Measurements from ENCODE around the gene CSF3.
"Not testable (repeated sequence)": the region's sequence is repeated elsewhere in the genome, so short reads cannot be mapped to it uniquely, and the experiment has no call there.

Gene CSF3

DNA sequence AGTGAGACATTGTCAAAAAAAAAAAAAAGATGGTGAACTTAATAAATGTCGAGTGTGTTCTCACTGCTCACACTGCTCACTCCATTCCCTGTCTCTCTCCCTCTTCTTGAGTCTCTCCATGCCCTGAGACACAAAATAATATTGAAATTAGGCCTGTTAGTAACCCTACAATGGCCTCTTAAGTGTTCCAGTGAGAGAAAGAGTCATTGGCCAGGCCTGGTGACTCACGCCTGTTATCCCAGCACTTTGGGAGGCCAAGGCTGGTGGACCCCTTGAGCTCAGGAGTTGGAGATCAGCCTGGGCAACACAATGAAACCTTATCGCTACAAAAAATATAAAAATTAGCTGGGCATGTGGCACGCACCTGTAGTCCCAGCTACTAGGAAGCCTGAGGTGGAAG, 16.2 kb upstream of the CSF3 start:
- no peak for DNase-seq

DNA sequence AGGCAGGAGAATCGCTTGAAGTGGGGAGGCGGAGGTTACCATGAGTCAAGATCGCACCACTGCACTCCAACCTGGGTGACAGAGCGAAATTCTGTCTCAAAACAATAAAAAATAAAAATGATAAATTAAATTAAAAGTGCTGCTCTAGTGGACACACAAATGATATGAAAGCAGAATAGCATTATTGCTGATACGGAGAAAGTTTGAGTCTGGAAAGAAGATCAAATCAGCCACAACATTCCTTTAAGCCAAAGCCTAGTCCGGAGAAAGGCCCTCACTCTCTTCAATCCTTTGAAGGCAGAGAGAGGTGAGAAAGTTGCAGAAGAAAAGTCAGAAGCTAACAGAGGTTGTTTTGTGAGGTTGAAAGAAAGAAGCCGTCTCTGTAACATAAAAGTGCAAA, 15.1 kb upstream of the CSF3 start:
- DNase-seq, result no peak

DNA sequence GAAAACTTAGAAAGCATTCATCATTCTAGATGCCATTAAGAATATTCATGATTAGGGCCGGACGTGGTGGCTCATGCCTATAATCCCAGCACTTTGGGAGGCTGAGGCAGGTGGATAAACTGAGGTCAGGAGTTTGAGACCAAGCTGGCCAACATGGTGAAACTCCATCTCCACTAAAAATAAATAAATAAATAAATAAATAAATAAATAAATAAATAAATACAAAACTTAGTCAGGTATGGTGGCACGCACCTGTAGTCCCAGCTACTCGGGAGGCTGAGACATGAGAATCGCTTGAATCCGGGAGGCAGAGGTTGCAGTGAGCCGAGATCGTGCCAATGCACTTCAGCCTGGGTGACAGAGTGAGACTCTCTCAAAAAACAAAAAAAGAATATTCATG, 13.9 kb upstream of the CSF3 start:
- DNase-seq, result not testable (repeated sequence)

DNA sequence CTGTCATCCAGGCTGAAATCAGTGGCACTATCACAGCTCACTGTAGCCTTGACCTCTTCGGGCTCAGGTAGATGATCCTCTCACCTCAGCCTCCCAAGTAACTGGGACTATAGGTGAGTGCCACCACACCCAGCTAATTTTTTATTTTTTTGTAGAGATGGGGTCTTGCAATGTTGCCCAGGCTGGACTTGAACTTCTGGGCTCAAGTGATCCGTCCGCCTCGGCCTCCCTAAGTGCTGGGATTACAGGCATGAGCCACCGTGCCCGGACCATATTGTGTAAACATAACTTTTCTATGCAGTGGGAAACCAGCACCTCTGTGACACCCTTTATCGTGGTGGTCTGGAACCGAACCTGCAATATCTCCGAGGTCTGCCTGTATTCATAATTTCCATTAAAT, 11.2 kb upstream of the CSF3 start:
- DNase-seq, result no peak

DNA sequence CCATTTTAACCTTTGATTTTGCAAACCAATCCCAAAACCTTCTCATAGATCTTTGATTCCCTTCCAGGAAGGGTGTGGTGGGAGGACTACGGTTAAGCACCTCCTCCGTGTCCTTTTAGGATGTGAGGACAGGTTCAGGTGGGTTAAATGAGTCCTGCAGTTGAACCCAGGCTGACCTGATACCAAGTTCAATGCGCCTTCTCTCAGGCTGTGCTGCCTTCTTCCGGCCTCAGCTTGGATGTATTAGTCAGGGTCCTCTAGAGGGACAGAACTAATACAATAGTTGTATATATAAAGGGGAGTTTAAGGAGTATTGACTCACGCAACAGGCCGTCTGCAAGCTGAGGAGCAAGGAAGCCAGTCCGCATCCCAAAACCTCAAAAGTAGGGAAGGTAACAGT, 10.5 kb upstream of the CSF3 start:
- DNase-seq, result no peak

DNA sequence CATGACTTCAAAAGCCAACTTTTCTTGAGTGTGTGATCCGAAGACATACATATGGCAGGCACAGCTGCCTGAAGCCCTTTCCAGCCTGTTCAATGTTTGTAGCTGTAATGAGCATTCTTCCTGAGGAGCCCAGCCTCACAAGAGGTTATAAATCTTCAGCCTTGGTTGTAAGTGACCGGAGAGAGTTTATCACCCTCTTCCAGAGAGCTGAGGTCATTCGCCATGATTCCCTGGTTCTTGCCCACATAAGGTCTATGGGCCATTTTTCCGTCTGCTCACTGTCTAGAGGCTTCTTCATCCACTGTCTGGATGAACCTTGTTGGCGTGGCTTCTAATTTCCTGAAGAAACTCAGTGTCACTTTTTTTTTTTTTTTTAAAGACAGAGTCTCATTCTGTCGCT, 9.7 kb upstream of the CSF3 start:
- DNase-seq, result no peak

DNA sequence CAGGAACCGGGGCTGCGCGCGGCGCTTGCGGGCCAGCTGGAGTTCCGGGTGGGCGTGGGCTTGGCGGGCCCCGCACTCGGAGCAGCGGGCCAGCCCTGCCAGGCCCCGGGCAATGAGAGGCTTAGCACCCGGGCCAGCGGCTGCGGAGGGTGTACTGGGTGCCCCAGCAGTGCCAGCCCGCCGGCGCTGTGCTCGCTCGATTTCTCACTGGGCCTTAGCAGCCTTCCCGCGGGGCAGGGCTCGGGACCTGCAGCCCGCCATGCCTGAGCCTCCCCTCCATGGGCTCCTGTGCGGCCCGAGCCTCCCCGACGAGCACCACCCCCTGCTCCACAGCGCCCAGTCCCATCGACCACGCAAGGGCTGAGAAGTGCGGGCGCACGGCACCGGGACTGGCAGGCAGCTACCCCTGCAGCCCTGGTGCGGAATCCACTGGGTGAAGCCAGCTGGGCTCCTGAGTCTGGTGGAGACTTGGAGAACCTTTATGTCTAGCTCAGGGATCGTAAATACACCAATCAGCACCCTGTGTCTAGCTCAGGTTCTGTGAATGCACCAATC, 4.2 kb upstream of the CSF3 start:
- not testable (repeated sequence) for DNase-seq

DNA sequence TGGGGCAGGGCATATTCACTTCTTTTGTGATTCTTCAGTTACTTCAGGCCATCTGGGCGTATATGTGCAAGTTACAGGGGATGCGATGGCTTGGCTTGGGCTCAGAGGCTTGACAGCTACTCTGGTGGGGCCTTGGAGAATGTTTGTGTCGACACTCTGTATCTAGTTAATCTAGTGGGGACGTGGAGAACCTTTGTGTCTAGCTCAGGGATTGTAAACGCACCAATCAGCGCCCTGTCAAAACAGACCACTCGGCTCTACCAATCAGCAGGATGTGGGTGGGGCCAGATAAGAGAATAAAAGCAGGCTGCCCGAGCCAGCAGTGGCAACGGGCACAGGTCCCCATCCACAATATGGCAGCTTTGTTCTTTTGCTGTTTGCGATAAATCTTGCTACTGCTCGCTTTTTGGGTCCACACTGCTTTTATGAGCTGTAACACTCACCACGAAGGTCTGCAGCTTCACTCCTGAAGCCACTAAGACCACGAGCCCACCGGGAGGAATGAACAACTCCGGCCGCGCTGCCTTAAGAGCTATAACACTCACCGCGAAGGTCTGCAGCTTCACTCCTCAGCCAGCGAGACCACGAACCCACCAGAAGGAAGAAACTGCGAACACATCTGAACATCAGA, 3.1 kb upstream of the CSF3 start:
- DNase-seq, result not testable (repeated sequence)

DNA sequence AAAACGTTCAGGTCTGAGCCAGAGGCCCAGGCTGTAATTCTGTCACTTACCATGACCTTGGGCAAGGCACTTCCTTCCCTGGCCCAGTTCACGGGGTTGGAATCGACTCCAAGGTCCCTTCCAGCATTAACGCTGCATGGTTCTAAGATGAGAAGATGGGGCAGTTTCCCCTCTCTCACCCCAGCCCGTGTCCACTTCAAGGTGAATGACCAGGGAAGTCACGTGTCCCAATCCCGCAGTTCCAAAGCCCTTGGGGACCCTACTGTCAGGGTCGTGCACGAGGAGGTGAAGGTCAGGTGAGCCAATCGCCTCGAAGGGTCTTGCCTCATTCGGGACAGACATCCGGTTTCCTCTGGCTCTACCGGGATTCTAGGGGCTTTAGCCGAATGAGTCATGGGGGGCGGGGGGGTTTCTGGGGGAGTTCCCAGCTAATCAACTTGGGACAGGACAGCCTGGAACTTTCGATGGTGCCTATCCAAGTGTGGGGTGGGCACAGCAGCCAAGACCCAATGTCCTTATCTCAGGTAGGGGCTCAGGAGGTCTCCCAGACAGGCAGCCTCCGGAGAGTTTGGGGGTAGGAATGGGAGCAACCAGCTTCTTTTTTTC, 762 bp upstream of the CSF3 start:
- DNase-seq, result no peak

DNA sequence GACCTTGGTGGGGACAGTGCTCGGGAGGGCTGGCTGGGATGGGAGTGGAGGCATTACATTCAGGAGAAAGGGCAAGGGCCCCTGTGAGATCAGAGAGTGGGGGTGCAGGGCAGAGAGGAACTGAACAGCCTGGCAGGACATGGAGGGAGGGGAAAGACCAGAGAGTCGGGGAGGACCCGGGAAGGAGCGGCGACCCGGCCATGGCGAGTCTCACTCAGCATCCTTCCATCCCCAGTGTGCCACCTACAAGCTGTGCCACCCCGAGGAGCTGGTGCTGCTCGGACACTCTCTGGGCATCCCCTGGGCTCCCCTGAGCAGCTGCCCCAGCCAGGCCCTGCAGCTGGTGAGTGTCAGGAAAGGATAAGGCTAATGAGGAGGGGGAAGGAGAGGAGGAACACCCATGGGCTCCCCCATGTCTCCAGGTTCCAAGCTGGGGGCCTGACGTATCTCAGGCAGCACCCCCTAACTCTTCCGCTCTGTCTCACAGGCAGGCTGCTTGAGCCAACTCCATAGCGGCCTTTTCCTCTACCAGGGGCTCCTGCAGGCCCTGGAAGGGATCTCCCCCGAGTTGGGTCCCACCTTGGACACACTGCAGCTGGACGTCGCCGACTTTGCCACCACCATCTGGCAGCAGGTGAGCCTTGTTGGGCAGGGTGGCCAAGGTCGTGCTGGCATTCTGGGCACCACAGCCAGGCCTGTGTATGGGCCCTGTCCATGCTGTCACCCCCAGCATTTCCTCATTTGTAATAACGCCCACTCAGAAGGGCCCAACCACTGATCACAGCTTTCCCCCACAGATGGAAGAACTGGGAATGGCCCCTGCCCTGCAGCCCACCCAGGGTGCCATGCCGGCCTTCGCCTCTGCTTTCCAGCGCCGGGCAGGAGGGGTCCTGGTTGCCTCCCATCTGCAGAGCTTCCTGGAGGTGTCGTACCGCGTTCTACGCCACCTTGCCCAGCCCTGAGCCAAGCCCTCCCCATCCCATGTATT, 1.1 kb downstream of the CSF3 start:
- no peak for DNase-seq

DNA sequence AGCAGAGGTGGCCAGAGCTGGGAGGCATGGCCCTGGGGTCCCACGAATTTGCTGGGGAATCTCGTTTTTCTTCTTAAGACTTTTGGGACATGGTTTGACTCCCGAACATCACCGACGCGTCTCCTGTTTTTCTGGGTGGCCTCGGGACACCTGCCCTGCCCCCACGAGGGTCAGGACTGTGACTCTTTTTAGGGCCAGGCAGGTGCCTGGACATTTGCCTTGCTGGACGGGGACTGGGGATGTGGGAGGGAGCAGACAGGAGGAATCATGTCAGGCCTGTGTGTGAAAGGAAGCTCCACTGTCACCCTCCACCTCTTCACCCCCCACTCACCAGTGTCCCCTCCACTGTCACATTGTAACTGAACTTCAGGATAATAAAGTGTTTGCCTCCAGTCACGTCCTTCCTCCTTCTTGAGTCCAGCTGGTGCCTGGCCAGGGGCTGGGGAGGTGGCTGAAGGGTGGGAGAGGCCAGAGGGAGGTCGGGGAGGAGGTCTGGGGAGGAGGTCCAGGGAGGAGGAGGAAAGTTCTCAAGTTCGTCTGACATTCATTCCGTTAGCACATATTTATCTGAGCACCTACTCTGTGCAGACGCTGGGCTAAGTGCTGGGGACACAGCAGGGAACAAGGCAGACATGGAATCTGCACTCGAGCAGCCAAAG, 2.3 kb downstream of the CSF3 start:
- DNase-seq, result no peak

DNA sequence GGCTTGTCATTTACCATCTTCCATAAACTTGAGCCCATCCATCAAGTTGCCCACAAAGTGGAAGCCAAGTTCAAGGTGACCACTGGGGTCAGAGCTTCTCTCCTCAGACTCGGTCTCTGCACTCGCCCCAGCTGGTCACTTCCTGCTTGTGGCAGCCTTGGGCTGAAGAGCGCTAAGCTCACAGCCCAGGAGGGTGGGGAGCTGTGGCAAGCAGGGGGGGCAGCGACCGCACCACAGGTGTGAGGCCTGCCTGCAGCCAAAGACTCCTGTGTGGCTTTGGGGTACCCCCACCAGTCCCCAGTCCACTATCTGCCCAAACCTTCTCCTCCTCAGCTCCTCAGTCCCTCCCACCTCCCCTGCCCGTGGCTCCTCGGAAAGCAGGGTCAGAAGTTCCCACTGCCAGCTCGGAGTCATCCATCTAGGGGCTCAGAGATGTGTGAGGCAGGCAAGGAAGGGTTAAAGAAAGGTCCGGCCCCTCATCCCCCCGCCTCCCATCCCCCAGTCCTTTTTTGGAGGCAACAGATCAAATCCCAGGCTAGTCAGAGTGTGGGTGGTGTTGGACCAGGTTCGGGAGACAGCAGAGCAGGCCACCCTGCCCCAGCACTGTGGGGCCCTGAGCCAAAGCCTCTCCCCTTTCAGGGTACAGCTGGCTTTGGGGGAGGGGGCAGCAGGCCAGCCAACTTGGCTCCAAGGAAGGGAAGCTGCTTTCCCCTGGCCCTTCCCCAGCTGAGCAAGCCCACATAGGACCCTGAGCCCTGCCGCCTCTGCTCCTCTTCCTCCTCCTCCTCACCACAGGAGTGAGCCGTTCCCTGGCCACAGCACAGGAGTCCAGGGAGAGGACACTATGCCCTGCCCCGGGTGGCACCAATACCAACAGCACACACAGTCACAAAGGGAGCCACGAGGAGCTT, 3.2 kb downstream of the CSF3 start:
- DNase-seq, result no peak

DNA sequence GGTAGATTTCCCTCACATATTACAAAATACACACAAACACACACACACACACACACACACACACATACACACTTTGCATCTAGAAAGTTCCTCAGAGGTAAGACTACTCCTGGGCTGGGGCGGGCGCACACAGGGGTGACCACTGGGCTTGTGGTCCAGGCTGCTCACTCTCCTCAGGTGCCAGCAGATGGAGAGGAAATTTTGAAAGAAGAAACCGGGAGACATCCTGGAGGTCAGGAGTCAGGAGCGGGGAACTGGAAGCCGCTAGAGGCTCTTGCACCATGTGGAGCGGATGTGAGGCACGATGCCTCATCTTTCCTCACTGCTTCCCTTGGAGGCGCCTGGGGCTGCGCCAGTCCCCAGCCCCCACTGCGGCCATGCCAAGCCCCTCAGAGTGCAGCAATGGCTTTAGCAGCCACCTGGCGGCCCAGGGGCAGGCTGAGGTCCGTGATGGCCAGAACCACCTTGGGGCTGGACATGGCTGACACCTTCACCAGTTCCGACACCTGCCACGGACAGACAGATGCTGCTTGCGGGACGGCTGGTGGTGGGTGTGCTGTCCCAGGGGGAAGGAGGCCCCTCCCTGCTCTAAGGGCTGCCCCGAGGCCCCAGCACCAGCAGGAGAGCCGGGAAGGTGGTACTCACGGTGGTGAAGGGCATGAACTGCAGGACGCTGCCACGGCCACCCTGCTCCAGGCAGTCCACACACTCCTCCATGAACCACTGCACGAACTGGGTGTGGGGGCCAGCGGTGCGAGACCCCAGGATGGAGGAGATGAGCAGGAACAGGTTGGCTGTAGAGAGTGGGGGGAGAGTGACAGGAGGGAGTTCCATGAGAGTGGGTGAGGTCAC, 4.1 kb downstream of the CSF3 start:
- no peak for DNase-seq

DNA sequence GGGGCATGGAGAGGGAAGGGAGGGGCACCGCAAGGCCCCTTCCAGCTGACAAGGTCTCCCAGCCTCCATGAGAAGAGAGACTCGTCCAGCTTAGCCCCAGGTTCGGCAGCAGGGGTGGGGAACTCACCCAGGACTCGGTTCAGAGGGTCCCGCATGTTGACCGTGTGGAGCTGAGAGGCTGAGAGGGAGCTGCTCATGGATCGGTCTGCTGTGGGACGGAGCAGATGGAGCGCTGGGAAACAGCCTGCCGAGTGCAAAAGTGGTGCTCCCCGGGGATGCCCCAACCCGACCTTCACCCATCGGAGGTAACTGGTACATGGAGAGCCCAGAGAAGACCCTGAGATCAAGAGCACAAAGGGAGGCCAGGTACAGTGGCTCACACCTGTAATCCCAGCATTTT, 4.9 kb downstream of the CSF3 start:
- DNase-seq, result no peak

DNA sequence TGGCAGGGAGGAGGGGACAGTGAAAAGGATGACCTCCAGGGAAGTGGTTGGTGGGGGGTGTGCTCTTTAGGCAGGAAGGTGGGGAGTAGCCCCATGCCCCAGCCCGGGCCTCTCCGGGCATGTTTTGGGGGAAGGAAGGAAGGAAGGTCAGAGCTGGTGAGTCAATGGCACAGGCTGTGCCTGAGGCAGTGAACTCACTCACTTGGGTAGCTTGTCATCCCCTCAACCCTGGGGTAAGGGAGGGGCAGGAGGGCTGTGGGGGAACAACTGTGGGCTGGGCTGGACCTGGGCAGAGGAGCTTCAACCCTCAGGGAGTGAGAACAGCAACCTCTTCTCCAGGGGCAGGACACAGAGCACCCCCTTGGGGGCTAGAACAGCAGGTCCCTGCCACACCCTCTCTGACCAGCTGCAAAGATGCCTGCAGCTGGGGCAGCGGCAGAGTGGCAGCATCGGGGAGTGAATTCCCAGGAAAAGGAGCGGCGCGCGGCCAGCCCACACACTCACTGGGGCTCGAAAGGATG, 6.3 kb downstream of the CSF3 start:
- no peak for DNase-seq

DNA sequence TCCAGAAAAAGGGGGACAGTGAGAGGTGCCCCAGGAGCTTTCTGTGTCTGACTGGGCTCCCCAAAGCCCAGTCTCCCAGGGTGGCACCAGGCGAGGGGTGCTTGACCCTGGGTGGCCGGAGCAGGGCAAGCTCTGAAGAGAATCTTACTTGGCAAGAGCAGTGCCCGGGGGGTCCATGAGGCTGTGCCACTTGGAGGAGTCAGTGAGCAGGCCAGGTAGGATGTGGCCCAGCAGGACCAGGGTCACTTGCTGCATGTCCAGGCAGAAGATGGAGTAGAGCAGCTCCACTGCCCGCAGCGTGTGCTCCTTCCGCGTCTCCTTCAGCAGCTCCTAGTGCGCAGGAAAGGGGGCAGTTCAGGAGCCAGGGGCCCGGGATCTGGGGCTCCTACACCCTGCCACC, 7.3 kb downstream of the CSF3 start:
- DNase-seq, result no peak

DNA sequence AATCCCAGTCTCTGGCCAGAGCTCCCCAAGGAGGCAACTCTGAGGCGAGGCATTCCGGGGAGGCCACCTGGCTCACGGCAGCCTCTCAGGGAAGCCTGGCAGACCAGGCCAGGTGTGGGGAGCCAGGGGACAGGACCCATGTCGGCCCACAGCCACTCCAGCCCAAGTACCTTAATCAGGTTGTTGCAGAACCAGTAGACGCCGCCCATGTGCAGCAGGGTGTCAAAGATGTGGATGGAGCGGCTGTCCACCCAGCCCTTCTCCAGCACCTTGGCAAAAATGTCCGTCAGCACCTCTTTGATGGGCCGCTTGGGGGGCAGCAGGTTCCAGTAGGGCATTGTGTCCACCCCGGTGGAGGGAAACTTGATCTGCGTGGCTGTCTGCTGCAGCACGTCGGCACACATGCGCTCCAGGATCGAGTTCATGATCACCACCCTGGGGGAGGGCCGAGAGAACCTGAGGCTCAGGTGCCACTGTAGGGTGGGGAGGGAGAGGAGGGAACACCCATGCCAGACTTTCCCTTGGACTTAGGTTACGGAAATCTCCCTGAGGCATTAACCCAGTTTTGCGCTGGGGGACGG, 7.8 kb downstream of the CSF3 start:
- no peak for DNase-seq

DNA sequence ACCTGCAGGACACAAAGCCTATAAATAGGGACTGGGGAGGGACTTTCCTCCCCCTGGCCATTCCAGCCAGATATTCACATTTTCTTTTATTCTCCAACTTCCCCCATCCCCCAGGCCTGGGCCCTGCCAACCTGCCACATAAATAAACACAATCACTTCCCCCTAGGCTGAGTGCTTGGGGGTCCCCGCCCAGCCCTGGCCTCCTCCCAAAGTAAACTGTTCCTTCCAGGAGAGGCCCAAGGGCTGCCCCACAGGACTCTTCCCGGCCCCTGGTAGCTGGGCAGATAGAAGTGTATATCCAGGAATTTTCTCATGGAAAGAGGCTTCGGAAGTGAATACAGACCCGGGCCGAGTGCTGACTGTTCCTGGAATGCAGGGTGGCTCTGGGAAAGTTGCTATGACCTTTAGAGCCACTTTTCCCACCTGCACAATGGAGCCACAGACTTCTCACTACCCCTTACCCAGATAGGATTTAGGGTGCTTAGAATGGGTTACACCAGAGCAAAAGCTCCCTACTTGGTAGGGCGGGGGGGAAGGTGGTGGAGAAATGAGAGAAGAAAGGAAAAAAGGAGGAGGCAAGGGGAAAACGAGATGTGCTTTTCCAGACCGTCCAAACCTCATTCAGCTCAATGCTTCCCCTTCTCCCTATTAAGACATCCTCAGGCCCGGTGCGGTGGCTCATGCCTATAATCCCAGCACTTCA, 8.5 kb downstream of the CSF3 start:
- DNase-seq, result no peak

DNA sequence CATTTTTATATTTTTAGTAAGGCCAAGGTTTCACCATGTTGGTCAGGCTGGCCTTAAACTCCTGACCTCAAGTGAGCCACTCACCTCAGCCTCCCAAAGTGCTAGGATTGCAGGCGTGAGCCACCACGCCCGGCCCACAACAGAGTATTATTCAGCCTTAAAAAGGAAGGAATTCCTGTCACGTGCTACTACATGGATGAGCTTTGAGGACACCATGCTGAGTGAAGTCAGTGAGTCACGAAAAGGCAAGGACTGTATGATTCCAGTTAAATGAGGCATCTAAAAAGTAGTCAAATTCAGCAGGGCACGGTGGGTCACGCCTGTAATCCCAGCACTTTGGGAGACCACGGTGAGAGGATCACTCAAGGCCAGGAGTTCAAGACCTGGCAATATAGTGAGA, 9.7 kb downstream of the CSF3 start:
- DNase-seq, result no peak

DNA sequence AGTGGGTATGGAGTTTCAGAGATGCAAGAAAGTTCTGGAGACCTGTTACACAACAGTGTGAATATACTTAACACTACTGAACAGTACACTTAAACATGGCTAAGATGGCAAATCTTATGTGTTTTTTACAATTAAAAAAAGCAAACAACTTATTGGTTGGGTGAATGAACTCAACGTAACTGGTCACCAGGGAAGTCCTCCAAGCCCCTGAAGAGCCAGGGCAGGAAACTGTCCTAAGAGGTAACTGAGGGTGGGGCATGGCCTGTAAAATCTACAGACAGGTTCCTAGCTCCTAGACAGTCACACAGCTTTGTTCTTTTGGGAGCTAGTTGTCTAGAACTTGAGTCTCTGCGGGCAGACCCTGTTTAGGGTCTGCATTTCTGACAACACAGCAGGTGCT, 10.3 kb downstream of the CSF3 start:
- no peak for DNase-seq

All from CD4-positive, alpha-beta T cell treated with Interleukin-4 for 4 hours (primary cell).